SK-N-SH treated with all-trans-retinoic acid at 6 μM for 48 hours (cell line): ENCODE data around the gene CBFA2T2.

ENCODE experiments used
- ARNTL ChIP-seq: fragments of 450-650 bp; formaldehyde crosslinking; IDR thresholded peaks from 2 replicates; pipeline ENCODE4 v1.5.0; 2020; ENCODE audit warnings: low read depth, mild to moderate bottlenecking, moderate library complexity, borderline replicate concordance
- CSDC2 ChIP-seq: fragments of 250-450 bp; sonication (Bioruptor Pico); IDR thresholded peaks from 2 replicates; pipeline ENCODE4 v1.5.0; 2020; ENCODE audit warnings: mild to moderate bottlenecking, moderate library complexity
- ESRRG ChIP-seq: fragments of 250-450 bp; sonication (Bioruptor Pico); IDR thresholded peaks from 2 replicates; pipeline ENCODE4 v1.6.1; 2021; ENCODE audit warnings: mild to moderate bottlenecking
- OSR1 ChIP-seq: fragments of 250-450 bp; sonication (Bioruptor Pico); IDR thresholded peaks from 2 replicates; pipeline ENCODE4 v1.8.0; 2022; ENCODE audit warnings: moderate library complexity, mild to moderate bottlenecking, inconsistent platforms
- RARB ChIP-seq: fragments of 250-450 bp; sonication (Bioruptor Pico); IDR thresholded peaks from 2 replicates; pipeline ENCODE4 v1.8.0; 2021; ENCODE audit warnings: mild to moderate bottlenecking, moderate library complexity
- SNAI2 ChIP-seq: fragments of 250-450 bp; sonication (Bioruptor Pico); IDR thresholded peaks from 2 replicates; pipeline ENCODE4 v1.5.0; 2020; ENCODE audit warnings: mild to moderate bottlenecking, moderate library complexity
- TOX ChIP-seq: fragments of 250-450 bp; sonication (Bioruptor Pico); IDR thresholded peaks from 2 replicates; pipeline ENCODE4 v1.8.0; 2021; ENCODE audit warnings: mild to moderate bottlenecking, moderate library complexity, borderline replicate concordance
- ZNF565 ChIP-seq: fragments of 450-650 bp; formaldehyde crosslinking; conservative IDR thresholded peaks from 2 replicates; pipeline ENCODE4 v1.5.0; 2020; ENCODE audit warnings: low read depth, mild to moderate bottlenecking, moderate library complexity
- ZNF8 ChIP-seq: fragments of 450-650 bp; formaldehyde crosslinking; IDR thresholded peaks from 2 replicates; pipeline ENCODE4 v1.5.0; 2020; ENCODE audit warnings: mild to moderate bottlenecking, moderate library complexity
- TF ChIP-seq, protein P1 (sequence below): fragments of 250-450 bp; sonication (Bioruptor Pico); IDR thresholded peaks from 2 replicates; pipeline ENCODE4 v1.5.1; 2021; ENCODE audit warnings: mild to moderate bottlenecking, moderate library complexity
- TF ChIP-seq, protein P2 (sequence below): fragments of 250-450 bp; sonication (Bioruptor Pico); IDR thresholded peaks from 2 replicates; pipeline ENCODE4 v1.5.1; 2020; ENCODE audit warnings: low read depth, mild to moderate bottlenecking, moderate library complexity
- TF ChIP-seq, protein P3 (sequence below): fragments of 250-450 bp; sonication (Bioruptor Pico); IDR thresholded peaks from 2 replicates; pipeline ENCODE4 v1.8.0; 2021; ENCODE audit warnings: low read depth, mild to moderate bottlenecking, moderate library complexity, borderline replicate concordance

DNA sequence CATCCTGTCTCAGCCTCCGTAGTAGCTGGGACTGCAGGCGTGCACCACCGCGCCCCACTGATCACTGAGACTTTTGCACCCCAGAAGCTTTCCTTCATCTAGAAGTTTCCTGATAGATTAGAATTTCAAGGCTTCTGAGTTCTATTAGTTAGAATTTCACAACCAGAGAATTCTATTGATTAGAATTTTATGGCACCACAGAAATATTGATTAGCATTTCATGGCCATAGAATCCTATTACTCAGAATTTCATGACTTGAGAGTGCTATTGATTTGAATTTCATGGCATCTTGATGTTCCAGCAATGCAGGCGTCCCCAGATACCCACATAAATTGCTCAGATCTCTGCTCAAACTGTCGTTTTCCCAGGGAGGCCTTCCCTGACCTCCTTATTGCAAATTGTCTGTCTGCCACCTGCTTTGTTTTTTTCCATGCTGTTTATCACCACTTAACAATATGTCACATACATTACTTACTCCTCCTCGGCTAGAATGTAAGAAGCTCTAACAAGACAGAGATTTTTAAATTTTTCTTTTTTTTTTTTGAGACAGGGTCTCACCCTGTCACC lies 16.9 kb upstream of the CBFA2T2 start:
- TF ChIP-seq SNAI2 (CRISPR knock-in tag) (no peak), ARNTL (CRISPR knock-in tag) (no peak), ZNF8 (CRISPR knock-in tag) (no peak), OSR1 (CRISPR knock-in tag) (no peak), TOX (CRISPR knock-in tag) (no peak), CSDC2 (CRISPR knock-in tag) (no peak), ESRRG (CRISPR knock-in tag) (no peak), RARB (no peak), ZNF565 (CRISPR knock-in tag) (no peak)
- TF ChIP-seq, protein P1, sequence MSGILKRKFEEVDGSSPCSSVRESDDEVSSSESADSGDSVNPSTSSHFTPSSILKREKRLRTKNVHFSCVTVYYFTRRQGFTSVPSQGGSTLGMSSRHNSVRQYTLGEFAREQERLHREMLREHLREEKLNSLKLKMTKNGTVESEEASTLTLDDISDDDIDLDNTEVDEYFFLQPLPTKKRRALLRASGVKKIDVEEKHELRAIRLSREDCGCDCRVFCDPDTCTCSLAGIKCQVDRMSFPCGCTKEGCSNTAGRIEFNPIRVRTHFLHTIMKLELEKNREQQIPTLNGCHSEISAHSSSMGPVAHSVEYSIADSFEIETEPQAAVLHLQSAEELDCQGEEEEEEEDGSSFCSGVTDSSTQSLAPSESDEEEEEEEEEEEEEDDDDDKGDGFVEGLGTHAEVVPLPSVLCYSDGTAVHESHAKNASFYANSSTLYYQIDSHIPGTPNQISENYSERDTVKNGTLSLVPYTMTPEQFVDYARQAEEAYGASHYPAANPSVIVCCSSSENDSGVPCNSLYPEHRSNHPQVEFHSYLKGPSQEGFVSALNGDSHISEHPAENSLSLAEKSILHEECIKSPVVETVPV (CRISPR knock-in tag): no peak
- TF ChIP-seq, protein P2, sequence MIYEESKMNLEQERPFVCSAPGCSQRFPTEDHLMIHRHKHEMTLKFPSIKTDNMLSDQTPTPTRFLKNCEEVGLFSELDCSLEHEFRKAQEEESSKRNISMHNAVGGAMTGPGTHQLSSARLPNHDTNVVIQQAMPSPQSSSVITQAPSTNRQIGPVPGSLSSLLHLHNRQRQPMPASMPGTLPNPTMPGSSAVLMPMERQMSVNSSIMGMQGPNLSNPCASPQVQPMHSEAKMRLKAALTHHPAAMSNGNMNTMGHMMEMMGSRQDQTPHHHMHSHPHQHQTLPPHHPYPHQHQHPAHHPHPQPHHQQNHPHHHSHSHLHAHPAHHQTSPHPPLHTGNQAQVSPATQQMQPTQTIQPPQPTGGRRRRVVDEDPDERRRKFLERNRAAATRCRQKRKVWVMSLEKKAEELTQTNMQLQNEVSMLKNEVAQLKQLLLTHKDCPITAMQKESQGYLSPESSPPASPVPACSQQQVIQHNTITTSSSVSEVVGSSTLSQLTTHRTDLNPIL (CRISPR knock-in tag): no peak
- TF ChIP-seq, protein P3, sequence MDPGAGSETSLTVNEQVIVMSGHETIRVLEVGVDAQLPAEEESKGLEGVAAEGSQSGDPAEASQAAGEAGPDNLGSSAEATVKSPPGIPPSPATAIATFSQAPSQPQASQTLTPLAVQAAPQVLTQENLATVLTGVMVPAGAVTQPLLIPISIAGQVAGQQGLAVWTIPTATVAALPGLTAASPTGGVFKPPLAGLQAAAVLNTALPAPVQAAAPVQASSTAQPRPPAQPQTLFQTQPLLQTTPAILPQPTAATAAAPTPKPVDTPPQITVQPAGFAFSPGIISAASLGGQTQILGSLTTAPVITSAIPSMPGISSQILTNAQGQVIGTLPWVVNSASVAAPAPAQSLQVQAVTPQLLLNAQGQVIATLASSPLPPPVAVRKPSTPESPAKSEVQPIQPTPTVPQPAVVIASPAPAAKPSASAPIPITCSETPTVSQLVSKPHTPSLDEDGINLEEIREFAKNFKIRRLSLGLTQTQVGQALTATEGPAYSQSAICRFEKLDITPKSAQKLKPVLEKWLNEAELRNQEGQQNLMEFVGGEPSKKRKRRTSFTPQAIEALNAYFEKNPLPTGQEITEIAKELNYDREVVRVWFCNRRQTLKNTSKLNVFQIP (CRISPR knock-in tag): no peak
